Measurements from ENCODE around the gene TIE1. TPM values are rescaled to one million over a fixed set of nuclear protein-coding genes. Genes with fewer than 3 reads are reported as not detected.

TIE1 gene
- total RNA-seq, 1 experiment from 2014 or later = 1.2 TPM

GRCh38 chr1:43325381-43325780, 24.6 kb downstream of the TIE1 start:
- no peaks in the 10 kb centered on the region for H3K4me1 ChIP-seq (ENCODE audit: insufficient read depth, low read length)
- no peaks in the 10 kb centered on the region for H3K23me2 ChIP-seq (ENCODE audit: insufficient read length, low read depth, low read length, poor library complexity, severe bottlenecking)
- H4K91ac ChIP-seq (ENCODE audit: insufficient read length, low read depth, low read length) = no peak overlapping the region
- no peak overlapping the region for H3K56ac ChIP-seq (ENCODE audit: insufficient read length, low read depth, low read length)
- no peak overlapping the region for H4K5ac ChIP-seq (ENCODE audit: insufficient read length, low read depth, low read length)
- no peak overlapping the region for H3K23ac ChIP-seq (ENCODE audit: insufficient read length, low read depth, low read length)
- Mint-ChIP-seq H3K27ac (no peak overlapping the region), H3K27me3 (ENCODE audit: low read depth) (no peaks in the 10 kb centered on the region; the same call in 1 of the 2 replicates), H3K36me3 (ENCODE audit: insufficient read depth in 1 of 3, low read depth in 3 of 3) (peaks cover 0 to 8% (median 5%) of the 10 kb centered on the region in 3 experiments; a peak in 6 of 7 replicates), H3K4me3 (no peak overlapping the region), H3K4me1 (peaks cover 15% of the 10 kb centered on the region in 2 experiments), H3K9me3 (peaks cover 22 to 30% of the 10 kb centered on the region in 2 experiments)
- H4K20me1 ChIP-seq (ENCODE audit: control insufficient read depth, insufficient read depth, insufficient read length) = no peaks in the 10 kb centered on the region
- H2AFZ ChIP-seq (ENCODE audit: low read length) = no peak overlapping the region
- no peak overlapping the region for H3K4ac ChIP-seq (ENCODE audit: low read depth, low read length)
- no peak overlapping the region for H2BK15ac ChIP-seq (ENCODE audit: low read depth, low read length)
- no peak overlapping the region for H2BK12ac ChIP-seq (ENCODE audit: insufficient read length, low read depth, low read length)
- no peak overlapping the region for H3K27ac ChIP-seq (ENCODE audit: insufficient read length, low read depth, low read length)
- H2BK5ac ChIP-seq (ENCODE audit: insufficient read length, low read length) = no peak overlapping the region
- H3K9ac ChIP-seq (ENCODE audit: extremely low read depth, insufficient read length, low read length) = no peak overlapping the region
- no peaks in the 10 kb centered on the region for H3K9me3 ChIP-seq (ENCODE audit: control insufficient read depth, low read depth, low read length)
- no peak overlapping the region for H3K18ac ChIP-seq (ENCODE audit: insufficient read length, low read depth, low read length)
- no peaks in the 10 kb centered on the region for H3K27me3 ChIP-seq (ENCODE audit: insufficient read depth, low read length)
- H3K79me1 ChIP-seq (ENCODE audit: insufficient read depth, low read depth, low read length, poor library complexity, severe bottlenecking) = no peaks in the 10 kb centered on the region
- H3T11ph ChIP-seq (ENCODE audit: low read length) = no peak overlapping the region
- no peak overlapping the region for H2BK120ac ChIP-seq (ENCODE audit: low read depth, low read length, poor library complexity, severe bottlenecking)
- no peak overlapping the region for H3K4me2 ChIP-seq (ENCODE audit: insufficient read depth, insufficient read length, low read length)
- no peak overlapping the region for H2BK20ac ChIP-seq (ENCODE audit: low read depth, low read length, poor library complexity, severe bottlenecking)
- no peaks in the 10 kb centered on the region for H3K79me2 ChIP-seq (ENCODE audit: insufficient read depth, low read length)
- H4K8ac ChIP-seq (replicated peaks; ENCODE audit: insufficient read length, low read depth, low read length) = no peak overlapping the region
- no peak for DNase-seq
- no peak for TF ChIP-seq CTCF (conservative IDR thresholded peaks at IDR 0.05)
- H3K14ac ChIP-seq (ENCODE audit: insufficient read depth, low read length) = no peak overlapping the region
- no peak overlapping the region for H2AK5ac ChIP-seq (ENCODE audit: insufficient read length, low read length)
